OCI-LY1 (cell line): ENCODE measurements around the gene ZSCAN20.

Experiments
- CTCF ChIP-seq: fragments of 200-600 bp; sonication (generic), shearing (Covaris generic); IDR thresholded peaks from 2 replicates; pipeline ENCODE4 v1.5.1; 2017; ENCODE audit warnings: mild to moderate bottlenecking, antibody characterized with exemption, low read length, moderate library complexity, mixed read lengths
- EZH2 ChIP-seq: fragments of 200-600 bp; sonication (generic), shearing (Covaris generic); IDR thresholded peaks from 2 replicates; pipeline ENCODE4 v1.8.0; 2017; ENCODE audit warnings: borderline replicate concordance, mixed run types, mild to moderate bottlenecking, antibody characterized with exemption, low read length, moderate library complexity, mixed read lengths

GRCh38 chr1:33430692-33431593, 41.5 kb upstream of the ZSCAN20 start, which contains the start of gene PHC2:
- TF ChIP-seq CTCF (no peak), EZH2 (no peak)
